ENCODE measurements around the gene MYO16. TPM values are rescaled to one million over a fixed set of nuclear protein-coding genes. Genes with fewer than 3 reads are reported as not detected.

MYO16 gene
- total RNA-seq = 1 to 10 TPM; 1.6 to 3.2 TPM
- long read RNA-seq, partial matches to known transcripts = 13 of 16 reads
- long read RNA-seq, other reads (novel, unspliced or antisense) = 3 of 16 reads

GRCh38 chr13:108629181-108629752 lies at the start of gene MYO16:
Gene MYO16, plus strand, starts transcription at chr13:108629611. Its CDS starts 234 bp downstream, at chr13:108629845.
- intact Hi-C loops (cut with DNase I) = no loop called here
- ATAC-seq = no peak
- no peak for DNase-seq

- intact Hi-C loops (cut with DNase I) = no loop called here
- ATAC-seq = no peak
- DNase-seq = no peak
Observed at GRCh38 chr13:108586826-108587225, 42.6 kb upstream of the MYO16 start.

GRCh38 chr13:108588516-108588915 lies 40.9 kb upstream of the MYO16 start:
- intact Hi-C loops (cut with DNase I) = no loop called here
- ATAC-seq = no peak
- DNase-seq = no peak

DNA sequence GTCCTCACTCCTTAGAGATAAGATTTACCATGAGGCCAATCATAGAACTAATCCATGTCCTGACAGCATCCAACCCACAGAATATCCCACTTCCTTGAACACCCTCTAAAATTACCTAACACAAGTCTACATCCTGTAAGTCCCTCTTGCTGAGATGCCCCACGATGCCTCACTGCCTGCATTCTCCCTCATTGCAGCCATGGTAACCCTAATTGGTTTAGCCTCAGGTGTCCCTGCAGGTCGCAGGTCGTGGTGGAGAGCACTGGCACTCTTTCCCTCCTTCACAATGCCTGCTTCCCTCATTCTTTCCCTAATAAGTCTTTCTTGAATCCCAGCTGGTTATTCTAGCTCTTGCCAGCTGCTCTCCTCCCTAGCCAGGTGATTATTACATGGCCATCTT lies 35.3 kb upstream of the MYO16 start:
- DNase-seq (no peak), ATAC-seq (no peak)
- intact Hi-C loops (cut with DNase I) = no loop called here

DNA sequence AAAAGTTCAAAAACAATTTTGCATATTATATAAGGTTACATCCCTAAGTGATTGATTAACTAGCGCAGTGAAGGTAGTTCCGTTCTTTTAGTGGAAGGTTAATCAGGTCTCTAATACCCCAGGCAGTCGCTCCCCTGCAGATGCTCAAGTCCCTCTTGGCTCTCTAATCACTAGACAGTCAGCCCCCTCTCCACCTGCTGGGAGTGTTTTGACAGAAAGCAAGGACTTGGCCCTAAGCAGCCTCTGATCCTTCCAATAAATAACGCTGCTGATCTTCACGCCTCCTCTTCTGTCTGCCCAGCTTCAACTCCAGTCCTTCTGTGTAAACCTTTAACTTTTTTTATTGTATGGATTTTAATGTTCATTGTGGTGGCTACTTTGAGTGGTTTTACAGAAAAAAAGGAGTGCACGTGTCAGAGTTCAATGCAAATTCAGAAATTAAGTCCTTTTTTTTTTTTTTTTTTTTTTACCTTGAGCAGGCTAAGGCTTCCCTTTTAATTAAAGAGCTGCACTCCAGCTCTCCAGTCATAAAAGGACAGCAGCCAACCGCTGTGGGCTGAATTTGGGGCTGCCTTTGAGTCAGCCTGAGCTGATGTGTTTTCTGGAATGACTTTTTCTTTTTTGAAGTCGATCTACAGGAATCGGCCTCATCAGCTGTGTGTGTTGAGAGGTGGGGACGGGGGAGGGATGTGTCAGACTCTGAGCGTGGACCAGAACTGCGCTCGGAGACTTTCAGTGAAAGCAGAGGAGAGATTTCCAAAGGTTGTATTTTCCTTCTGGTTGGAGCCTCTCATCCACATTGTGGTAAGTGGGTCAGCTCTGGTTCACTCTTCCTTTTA lies 33.8 kb upstream of the MYO16 start:
- DNase-seq (no peak), ATAC-seq (peak in 1 of 2 donors; percentile 75)
- intact Hi-C loops (cut with DNase I) = no loop called here

GRCh38 chr13:108597943-108598342 lies 31.5 kb upstream of the MYO16 start:
- intact Hi-C loops (cut with DNase I) = no loop called here
- DNase-seq (no peak), ATAC-seq (no peak)

DNA sequence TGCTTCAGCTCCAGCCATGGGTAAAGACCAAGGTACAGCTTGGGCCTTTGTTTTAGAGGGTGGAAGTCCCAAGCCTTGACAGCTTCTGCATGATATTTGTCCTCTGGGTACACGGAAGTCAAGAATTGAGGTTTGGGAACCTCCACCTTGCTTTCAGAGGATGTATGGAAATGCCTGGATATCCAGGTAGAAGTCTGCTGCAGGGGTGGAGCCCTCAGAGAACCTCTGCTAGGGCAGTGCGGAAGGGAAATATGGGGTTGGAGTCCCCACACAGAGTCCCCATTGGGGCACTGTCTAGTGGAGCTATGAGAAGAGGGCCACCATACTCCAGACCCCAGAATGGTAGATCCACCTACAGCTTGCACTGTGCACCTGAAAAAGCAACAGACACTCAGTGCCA lies 23.0 kb upstream of the MYO16 start:
- DNase-seq (no peak), ATAC-seq (no peak)
- intact Hi-C loops (cut with DNase I) = loop anchor here in 1 of 2 donors (10.0 kb wide), 1 partner anchor 288 kb away; no protein-coding TSS in a partner anchor

- intact Hi-C loops (cut with DNase I) = loop anchor here (1.0 to 10.0 kb wide), 2 partner anchors 285 to 286 kb away; no protein-coding TSS in a partner anchor
Observed at GRCh38 chr13:108609353-108609752, 20.1 kb upstream of the MYO16 start.

DNA sequence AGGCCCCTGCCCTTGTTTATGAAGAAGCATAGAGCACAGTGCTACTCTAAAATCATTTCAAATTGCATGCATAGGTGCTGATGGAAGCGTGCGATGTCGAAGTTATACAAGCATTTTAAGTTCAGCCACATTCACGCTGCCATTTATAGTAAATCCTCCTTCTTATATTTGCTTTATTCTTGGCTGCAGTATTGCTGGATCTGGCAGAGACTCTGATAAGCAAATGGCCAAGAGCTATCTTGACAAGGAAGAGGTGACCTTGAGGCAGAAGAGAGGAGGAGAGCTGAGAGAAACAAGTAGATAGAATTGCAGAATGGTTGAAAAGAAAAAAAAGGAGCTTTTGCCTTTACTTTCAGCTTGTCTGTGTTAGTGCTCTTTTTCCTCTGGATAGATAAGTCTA lies 18.9 kb upstream of the MYO16 start:
- ATAC-seq = peak; percentile 65 to 70
- DNase-seq = no peak
- intact Hi-C loops (cut with DNase I) = no loop called here

More at GRCh38 chr13:108609353-108609752, 20.1 kb upstream of the MYO16 start:
- ATAC-seq = peak in 1 of 2 donors; percentile 53
- DNase-seq = no peak

- intact Hi-C loops (cut with DNase I) = no loop called here
- ATAC-seq = no peak
- DNase-seq = no peak
Observed at GRCh38 chr13:108615241-108615640, 14.2 kb upstream of the MYO16 start.

DNA sequence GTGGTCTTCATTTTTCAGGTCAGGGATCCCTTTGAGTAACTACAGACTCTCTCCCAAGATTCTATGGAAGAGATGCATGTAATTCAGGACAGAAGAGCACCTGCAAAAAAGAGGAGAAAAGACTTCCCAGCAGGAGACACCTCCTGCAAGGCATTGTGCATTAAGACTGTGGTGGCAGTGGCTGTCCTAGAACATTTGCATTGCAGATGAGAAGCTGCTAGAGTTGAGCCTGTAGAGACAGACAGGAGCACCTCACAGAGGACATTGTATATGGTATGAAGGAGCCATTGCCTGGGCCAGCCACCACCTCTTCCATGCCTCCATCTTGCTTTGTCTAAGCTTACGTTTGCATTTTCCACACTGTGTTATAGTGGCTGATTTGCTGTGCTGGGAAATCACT lies 11.2 kb upstream of the MYO16 start:
- intact Hi-C loops (cut with DNase I) = no loop called here
- no peak for DNase-seq
- ATAC-seq = no peak

GRCh38 chr13:108621462-108621861 lies 7.9 kb upstream of the MYO16 start:
- no peak for DNase-seq
- intact Hi-C loops (cut with DNase I) = no loop called here

GRCh38 chr13:108624108-108624507 lies 5.3 kb upstream of the MYO16 start:
- DNase-seq = no peak
- ATAC-seq = no peak
- intact Hi-C loops (cut with DNase I) = no loop called here

More at GRCh38 chr13:108621462-108621861, 7.9 kb upstream of the MYO16 start:
- no peak for ATAC-seq

DNA sequence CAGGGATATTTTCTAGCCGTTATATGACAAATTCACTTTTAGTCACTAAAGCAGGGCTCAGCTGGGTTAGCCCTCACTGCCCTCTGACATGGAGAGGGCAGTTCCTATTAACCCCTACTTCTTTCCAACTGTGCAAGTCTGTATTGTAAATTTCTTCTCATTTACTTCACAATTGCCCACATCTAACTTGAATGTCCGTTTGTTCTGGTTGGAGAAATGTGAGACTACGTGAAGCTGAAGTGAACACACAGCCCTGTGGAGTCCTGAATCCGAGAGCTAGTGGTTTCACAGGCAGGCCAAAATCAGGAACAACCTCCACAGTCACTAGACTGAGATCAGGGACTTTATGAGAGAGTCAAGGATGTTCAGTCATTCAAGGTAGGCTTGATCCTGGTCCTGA lies 4.4 kb upstream of the MYO16 start:
- intact Hi-C loops (cut with DNase I) = no loop called here
- ATAC-seq (no peak), DNase-seq (no peak)

- intact Hi-C loops (cut with DNase I) = no loop called here
- no peak for ATAC-seq
- no peak for DNase-seq
Observed at GRCh38 chr13:108629988-108630387, 577 bp downstream of the MYO16 start.

DNA sequence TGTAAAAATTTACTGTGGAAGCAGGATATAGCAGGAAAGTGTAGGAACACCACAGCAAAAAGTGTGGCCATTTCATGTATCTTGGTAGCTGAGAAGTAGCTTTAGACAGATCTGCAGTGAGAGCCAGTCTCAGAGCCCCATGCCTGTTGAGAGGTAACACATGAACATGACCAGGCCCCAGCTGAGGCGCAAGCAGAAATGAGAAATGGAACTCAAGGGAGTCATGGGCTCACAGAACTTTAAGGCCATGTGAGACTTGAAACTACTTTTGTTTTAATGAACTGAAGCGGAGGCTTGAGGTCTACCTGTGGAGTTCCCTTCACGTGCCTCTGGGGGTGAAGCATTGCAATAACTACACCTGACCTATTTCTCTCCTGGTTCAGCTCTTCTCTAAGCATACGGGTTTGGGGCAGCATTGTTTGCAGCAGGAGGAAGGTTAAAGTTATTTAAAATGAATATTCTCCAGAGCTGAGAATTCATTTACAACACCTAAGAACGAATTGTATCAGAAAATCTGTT lies 3.3 kb downstream of the MYO16 start:
- no peak for ATAC-seq

DNA sequence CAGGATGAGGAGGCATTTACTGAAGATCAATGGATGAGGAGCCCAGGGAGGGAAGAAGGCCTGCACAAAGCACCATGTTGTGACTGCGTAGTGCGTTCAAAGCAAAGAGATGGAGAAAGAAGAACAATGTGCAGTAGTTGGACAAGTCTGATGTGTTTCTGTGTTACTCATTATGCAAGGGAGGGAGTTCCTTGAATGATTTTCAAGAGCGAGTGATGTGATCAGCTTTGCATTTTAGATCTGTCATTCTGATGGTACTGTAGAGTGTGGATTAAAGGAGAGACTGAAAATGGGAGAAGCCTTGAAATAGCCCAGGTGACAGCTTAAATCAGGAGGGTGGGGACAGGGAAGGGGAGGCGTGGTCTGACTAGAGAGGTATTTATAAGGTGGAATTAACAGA lies 9.5 kb downstream of the MYO16 start:
- intact Hi-C loops (cut with DNase I) = no loop called here
- DNase-seq (no peak), ATAC-seq (no peak)

More for the DNA sequence above, 3.3 kb downstream of the MYO16 start:
- intact Hi-C loops (cut with DNase I) = no loop called here
- no peak for DNase-seq

DNA sequence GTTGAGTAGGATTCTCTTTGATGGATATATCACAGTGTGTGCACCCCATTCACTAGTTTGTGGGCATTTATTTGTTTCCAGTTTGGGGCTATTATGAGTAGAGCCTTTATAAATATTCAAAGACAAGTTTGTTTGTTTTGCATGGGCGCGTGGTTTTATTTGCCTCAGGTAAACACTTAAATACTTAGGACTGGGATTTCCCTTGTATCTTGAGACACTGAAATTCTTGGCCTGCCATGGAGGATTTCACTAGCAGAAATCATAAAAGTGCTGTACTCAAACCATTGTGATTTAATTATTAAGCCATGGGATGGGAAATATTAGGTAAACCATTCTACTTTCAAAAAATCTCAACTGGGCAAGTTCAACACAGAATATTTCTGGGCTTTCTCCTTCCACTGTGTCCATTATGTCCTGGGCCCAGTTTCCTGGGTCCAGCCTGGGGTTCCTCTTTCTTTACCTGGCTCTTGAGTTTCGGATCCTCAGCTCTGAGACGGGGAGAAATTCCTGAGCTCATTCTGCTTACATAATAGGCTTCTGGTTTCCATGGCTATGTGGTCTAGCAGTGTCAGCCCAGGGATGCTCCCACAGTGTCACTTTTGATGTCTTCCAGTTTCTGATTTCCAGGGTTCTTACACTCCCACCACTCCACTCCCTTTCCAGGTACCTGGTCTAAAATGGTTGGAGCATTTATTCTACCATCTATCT lies 14.4 kb downstream of the MYO16 start:
- intact Hi-C loops (cut with DNase I) = no loop called here
- ATAC-seq = no peak
- DNase-seq = no peak

DNA sequence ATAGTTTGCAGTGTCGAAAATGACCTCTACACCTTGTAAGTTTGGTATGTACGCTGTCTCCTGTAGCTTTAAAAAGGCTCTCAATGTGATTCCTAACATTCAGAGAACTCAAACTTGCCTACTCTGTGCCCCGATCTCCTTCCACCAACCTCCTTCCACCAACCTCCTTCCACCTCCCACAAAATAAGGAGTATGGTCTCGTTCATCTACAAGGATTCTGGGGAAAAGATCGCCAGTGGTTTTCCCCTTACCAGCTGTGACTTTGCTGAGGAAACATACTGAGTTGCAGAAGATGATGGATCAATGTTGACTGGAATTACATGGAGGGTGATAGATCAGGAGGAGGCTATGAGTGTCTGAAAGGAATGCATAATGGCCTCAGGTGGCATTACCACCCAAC lies 16.0 kb downstream of the MYO16 start:
- DNase-seq (no peak), ATAC-seq (no peak)
- intact Hi-C loops (cut with DNase I) = no loop called here

- ATAC-seq (no peak), DNase-seq (no peak)
- intact Hi-C loops (cut with DNase I) = no loop called here
Observed at GRCh38 chr13:108650271-108650670, 20.9 kb downstream of the MYO16 start.
